Dendritic cell treated with granulocyte-macrophage colony-stimulating factor and Interleukin-4, amounts not matched to agents 40 ng/mL and 50 ng/mL, for 4 days (primary cell): ENCODE data around the gene MPO.
A peak's percentile ranks its signal among the peaks of the same experiment; 100 is the strongest.

Experiments
- H3K27ac Mint-ChIP-seq: one replicate; pipeline ENCODE4 v1.8.0; 2022; ENCODE audit warnings: mild to moderate bottlenecking, mixed read lengths
- H3K27me3 Mint-ChIP-seq: one replicate; pipeline ENCODE4 v1.8.0; 2022; ENCODE audit warnings: mild to moderate bottlenecking, mixed read lengths
- H3K36me3 Mint-ChIP-seq: one replicate; pipeline ENCODE4 v1.8.0; 2022; ENCODE audit warnings: low read depth, mixed read lengths
- H3K4me1 Mint-ChIP-seq: one replicate; pipeline ENCODE4 v1.8.0; 2022; ENCODE audit warnings: low read depth, mixed read lengths
- H3K4me3 Mint-ChIP-seq: one replicate; pipeline ENCODE4 v1.8.0; 2022; ENCODE audit warnings: mild to moderate bottlenecking, moderate library complexity, mixed read lengths
- H3K9me3 Mint-ChIP-seq: one replicate; pipeline ENCODE4 v1.8.0; 2022; ENCODE audit warnings: mixed read lengths
- intact Hi-C: fragments of 100-400 bp; cut with micrococcal nuclease; formaldehyde crosslinking; loops from one replicate; pipeline ENCODE4 v1.15.0; 2022

The MPO gene

GRCh38 chr17:58280480-58281217, at the start of gene MPO:
TSS of gene MPO (minus strand) at chr17:58280935. CDS start at chr17:58280758, 177 bp downstream.
- Mint-ChIP-seq H3K27me3 (peaks cover 24% of the 10 kb centered on the region), H3K4me1 (peaks cover 81% of the 10 kb centered on the region), H3K36me3 (no peaks in the 10 kb centered on the region), H3K27ac (peak within 1 kb of the TSS; percentile 78), H3K9me3 (no peaks in the 10 kb centered on the region), H3K4me3 (peak within 1 kb of the TSS; percentile 77)
- intact Hi-C loops = no loop called here

- intact Hi-C loops = loop anchor here (1.0 to 10.0 kb wide), 4 partner anchors 8 to 45 kb away; partner anchors contain the start of gene SUPT4H1
- Mint-ChIP-seq H3K9me3 (no peaks in the 10 kb centered on the region), H3K27ac (peak overlapping the region; percentile 100), H3K27me3 (peaks cover 19% of the 10 kb centered on the region), H3K4me3 (peak overlapping the region; percentile 98), H3K4me1 (peaks cover 78% of the 10 kb centered on the region), H3K36me3 (peaks cover 38% of the 10 kb centered on the region)
Measured at GRCh38 chr17:58329810-58330537, 49.2 kb upstream of the MPO start.

DNA sequence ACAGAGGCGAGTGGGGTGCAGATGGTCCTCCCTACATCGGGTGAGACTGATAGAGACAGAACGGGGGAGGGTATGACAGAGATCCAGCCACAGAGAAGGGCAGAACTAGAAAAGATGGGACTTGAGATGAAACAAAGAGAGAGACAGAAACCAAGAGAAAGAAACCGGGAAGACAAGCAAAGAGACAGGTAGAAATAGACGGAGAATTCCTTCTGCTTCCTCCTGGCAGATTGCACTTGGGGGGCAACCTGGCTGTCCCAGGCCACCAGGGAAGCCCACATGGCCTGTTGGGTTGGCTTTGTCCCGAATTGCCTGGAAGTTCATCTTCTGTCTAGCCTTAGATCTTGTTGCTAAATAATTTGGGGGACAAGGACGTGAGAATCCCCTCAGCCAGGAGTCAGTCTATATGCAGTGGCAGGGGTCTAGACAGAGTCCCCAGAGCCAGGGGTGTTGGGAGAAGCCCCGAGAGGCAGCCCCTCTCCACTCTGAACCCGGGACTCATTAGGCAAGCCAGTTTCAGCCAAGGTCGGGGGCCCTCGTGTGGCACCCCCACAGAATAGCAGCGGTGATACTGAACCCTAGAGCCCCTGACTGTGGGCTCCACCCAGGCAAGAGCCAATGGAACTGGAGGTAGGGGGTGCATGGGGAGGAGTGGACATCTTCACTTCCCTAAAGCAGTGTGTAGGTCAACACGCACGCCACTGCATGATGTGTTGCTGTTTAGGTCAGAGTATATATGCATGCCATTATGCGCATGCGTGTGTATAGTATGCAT, 48.5 kb upstream of the MPO start:
- Mint-ChIP-seq H3K27me3 (peaks cover 22% of the 10 kb centered on the region), H3K4me3 (peak overlapping the region; percentile 58), H3K36me3 (peaks cover 38% of the 10 kb centered on the region), H3K9me3 (no peaks in the 10 kb centered on the region), H3K27ac (peak overlapping the region; percentile 100), H3K4me1 (peaks cover 71% of the 10 kb centered on the region)
- intact Hi-C loops = loop anchor here (1.0 to 10.0 kb wide), 4 partner anchors 9 to 46 kb away; partner anchors contain the start of gene SUPT4H1

DNA sequence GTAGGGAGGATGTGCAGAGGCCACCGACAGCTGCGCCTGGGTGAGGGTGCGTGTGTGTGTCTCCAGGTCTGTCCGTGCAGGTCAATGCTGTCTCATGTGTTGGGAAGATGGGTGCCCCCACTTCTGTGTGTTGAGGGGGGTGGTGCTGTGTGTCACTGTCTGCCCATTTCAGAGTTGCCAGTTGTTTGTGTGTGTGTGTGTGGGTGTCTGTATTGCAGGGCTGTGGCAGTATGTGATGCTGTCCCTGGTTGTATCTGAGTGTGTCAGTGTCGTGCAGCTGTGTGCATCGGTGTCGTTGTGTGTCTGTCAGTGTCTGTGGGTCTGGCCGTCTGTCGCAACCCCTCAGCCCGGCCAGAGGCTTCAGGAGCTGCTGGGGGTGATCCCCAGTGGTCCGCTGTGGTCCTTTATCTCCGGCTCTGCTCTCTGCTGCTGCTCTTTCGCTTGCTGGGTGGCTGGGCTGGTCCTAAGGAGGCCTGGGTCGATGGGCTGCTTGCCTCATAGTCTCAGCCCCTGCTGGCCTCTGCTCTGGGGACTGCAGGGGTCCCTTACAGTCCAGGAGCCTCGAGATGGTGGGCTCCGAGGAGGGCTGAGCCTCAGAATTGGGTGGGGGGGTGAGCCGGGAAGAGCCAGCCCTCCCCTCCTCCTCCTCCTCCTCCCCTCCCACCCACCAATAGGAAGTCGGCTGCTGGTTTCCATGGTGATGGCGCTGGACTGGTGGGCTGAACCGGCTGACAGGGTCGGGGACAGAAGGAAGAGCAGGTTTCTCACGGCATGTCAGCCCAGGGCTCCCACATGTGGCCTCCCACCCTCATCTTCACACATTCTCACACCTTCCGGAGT, 47.7 kb upstream of the MPO start, which contains the start of gene TSPOAP1:
TSPOAP1 (minus strand) TSS at position 601 of the 840 bp plus-strand sequence. CDS start 875 bp downstream, outside the sequence.
- H3K27ac Mint-ChIP-seq = peak within 1 kb of the TSS; percentile 100
- H3K36me3 Mint-ChIP-seq = peaks cover 38% of the 10 kb centered on the region
- H3K27me3 Mint-ChIP-seq = peaks cover 29% of the 10 kb centered on the region
- peak within 1 kb of the TSS; percentile 58 for H3K4me3 Mint-ChIP-seq
- no peaks in the 10 kb centered on the region for H3K9me3 Mint-ChIP-seq
- peaks cover 63% of the 10 kb centered on the region for H3K4me1 Mint-ChIP-seq
- intact Hi-C loops = loop anchor here (1.0 to 10.0 kb wide), 4 partner anchors 10 to 46 kb away; partner anchors contain the start of gene SUPT4H1

- H3K4me1 Mint-ChIP-seq = peaks cover 57% of the 10 kb centered on the region
- peaks cover 37% of the 10 kb centered on the region for H3K27me3 Mint-ChIP-seq
- intact Hi-C loops = loop anchor here (2.0 to 10.0 kb wide), 2 partner anchors 17 to 47 kb away; no protein-coding TSS in a partner anchor
- peaks cover 31% of the 10 kb centered on the region for H3K36me3 Mint-ChIP-seq
- peak overlapping the region; percentile 58 for H3K4me3 Mint-ChIP-seq
- peak overlapping the region; percentile 100 for H3K27ac Mint-ChIP-seq
- H3K9me3 Mint-ChIP-seq = no peaks in the 10 kb centered on the region
Measured at GRCh38 chr17:58327363-58328194, 46.8 kb upstream of the MPO start.

DNA sequence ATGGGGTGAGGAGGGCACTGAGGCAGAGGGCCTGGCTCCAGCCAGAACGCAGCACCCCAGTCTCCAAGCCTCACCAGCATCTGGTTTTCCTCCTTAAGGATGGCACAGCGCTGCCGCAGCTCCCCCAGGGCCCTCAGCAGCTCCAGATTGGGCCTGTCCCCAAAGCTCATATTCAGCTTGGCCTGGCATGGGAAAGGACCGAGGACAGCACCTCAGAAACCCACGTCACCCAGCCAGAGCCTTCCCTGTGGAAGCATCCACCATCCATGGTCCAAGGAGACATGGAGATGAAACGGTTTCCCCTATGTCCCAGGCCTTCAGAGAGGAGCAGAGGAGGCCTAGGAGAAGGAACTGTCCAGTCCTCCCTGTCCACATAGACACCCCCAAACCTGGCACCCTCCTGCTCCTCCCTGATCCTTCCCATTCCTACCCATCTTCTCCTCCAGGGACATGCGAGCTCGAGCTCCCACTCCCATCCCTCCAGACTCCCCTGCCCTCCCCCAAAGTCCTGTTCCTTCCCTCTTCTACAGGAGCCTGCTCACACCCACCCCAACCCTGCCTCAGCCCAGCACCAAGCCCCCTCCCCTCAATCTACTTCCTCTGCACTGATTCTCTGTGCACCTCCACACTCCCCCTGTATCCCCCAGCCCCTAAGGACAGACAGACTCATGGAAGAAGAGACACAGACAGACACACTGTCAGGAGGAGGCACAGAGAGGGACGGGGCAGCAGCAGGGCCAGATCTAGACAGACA, 46.1 kb upstream of the MPO start:
- peaks cover 45% of the 10 kb centered on the region for H3K27me3 Mint-ChIP-seq
- H3K4me1 Mint-ChIP-seq = peaks cover 65% of the 10 kb centered on the region
- H3K27ac Mint-ChIP-seq = peak overlapping the region; percentile 21
- H3K36me3 Mint-ChIP-seq = peaks cover 23% of the 10 kb centered on the region
- H3K4me3 Mint-ChIP-seq = no peak overlapping the region
- intact Hi-C loops = loop anchor here (10.0 kb wide), 1 partner anchor 48 kb away; no protein-coding TSS in a partner anchor
- H3K9me3 Mint-ChIP-seq = no peaks in the 10 kb centered on the region

- intact Hi-C loops = loop anchor here (10.0 kb wide), 1 partner anchor 49 kb away; no protein-coding TSS in a partner anchor
- Mint-ChIP-seq H3K27ac (peak overlapping the region; percentile 21), H3K9me3 (no peaks in the 10 kb centered on the region), H3K27me3 (peaks cover 50% of the 10 kb centered on the region), H3K36me3 (peaks cover 16% of the 10 kb centered on the region), H3K4me3 (peak overlapping the region; percentile 2), H3K4me1 (peaks cover 69% of the 10 kb centered on the region)
Measured at GRCh38 chr17:58325976-58326468, 45.3 kb upstream of the MPO start.

DNA sequence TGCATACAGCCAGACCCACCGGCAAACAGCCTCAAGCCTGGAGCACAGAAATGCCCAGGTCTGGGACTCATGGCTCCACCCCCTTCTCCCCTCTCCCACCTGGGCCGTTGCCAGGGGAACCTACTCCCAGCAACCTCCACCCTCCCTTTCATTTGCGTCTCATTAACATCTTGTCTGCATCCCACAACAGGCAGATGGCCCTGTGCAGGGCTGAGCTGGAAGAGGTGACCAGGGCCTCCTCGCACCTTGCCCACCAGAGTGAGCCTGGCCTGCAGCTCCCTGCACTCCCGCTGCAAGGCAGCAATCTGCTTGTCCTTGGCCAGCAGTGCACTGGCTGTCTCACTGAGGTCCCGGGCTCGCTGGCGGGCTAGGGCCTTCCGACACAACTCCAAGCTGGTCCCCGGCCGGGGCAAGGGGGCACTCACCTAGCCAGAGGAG, 44.6 kb upstream of the MPO start:
- intact Hi-C loops = loop anchor here (10.0 kb wide), 1 partner anchor 49 kb away; no protein-coding TSS in a partner anchor
- Mint-ChIP-seq H3K4me1 (peaks cover 67% of the 10 kb centered on the region), H3K27ac (no peak overlapping the region), H3K9me3 (no peaks in the 10 kb centered on the region), H3K27me3 (peaks cover 57% of the 10 kb centered on the region), H3K36me3 (peaks cover 9% of the 10 kb centered on the region), H3K4me3 (no peak overlapping the region)

GRCh38 chr17:58324409-58325288, 43.9 kb upstream of the MPO start:
- peaks cover 61% of the 10 kb centered on the region for H3K4me1 Mint-ChIP-seq
- peaks cover 62% of the 10 kb centered on the region for H3K27me3 Mint-ChIP-seq
- H3K4me3 Mint-ChIP-seq = no peak overlapping the region
- intact Hi-C loops = loop anchor here (10.0 kb wide), 1 partner anchor 50 kb away; no protein-coding TSS in a partner anchor
- peaks cover 2% of the 10 kb centered on the region for H3K36me3 Mint-ChIP-seq
- H3K27ac Mint-ChIP-seq = no peak overlapping the region
- no peaks in the 10 kb centered on the region for H3K9me3 Mint-ChIP-seq

GRCh38 chr17:58324056-58324408, 43.3 kb upstream of the MPO start:
- H3K36me3 Mint-ChIP-seq = no peaks in the 10 kb centered on the region
- H3K27me3 Mint-ChIP-seq = peaks cover 65% of the 10 kb centered on the region
- H3K4me1 Mint-ChIP-seq = peaks cover 55% of the 10 kb centered on the region
- no peak overlapping the region for H3K27ac Mint-ChIP-seq
- intact Hi-C loops = loop anchor here (10.0 kb wide), 1 partner anchor 51 kb away; no protein-coding TSS in a partner anchor
- H3K4me3 Mint-ChIP-seq = no peak overlapping the region
- no peaks in the 10 kb centered on the region for H3K9me3 Mint-ChIP-seq
